GM18511 (cell line): ENCODE results near the gene ZNF229.
"Not testable (repeated sequence)": the region's sequence is repeated elsewhere in the genome, so short reads cannot be mapped to it uniquely, and the experiment has no call there.

Experiments
- ATAC-seq: cut with Tn5 transposase; IDR thresholded peaks from one replicate; pipeline ENCODE4 v1.9.1; 2021; ENCODE audit warnings: mild to moderate bottlenecking, moderate library complexity; ENCODE audit not compliant: unreplicated experiment

ZNF229 gene

GRCh38 chr19:44447916-44448674, at the start of gene ZNF229:
Gene ZNF229, minus strand, starts transcription at chr19:44448472. Its CDS starts 5,625 bp downstream, at chr19:44442847.
- no peak for ATAC-seq

GRCh38 chr19:44496711-44497110, 48.4 kb upstream of the ZNF229 start:
- no peak for ATAC-seq

- no peak for ATAC-seq
Measured at GRCh38 chr19:44476559-44477408, 28.5 kb upstream of the ZNF229 start.

- ATAC-seq = not testable (repeated sequence)
Measured at GRCh38 chr19:44468730-44469129, 20.5 kb upstream of the ZNF229 start.

GRCh38 chr19:44462600-44463286, 14.5 kb upstream of the ZNF229 start:
- ATAC-seq = not testable (repeated sequence)

GRCh38 chr19:44456016-44456415, 7.7 kb upstream of the ZNF229 start:
- not testable (repeated sequence) for ATAC-seq

- no peak for ATAC-seq
Measured at GRCh38 chr19:44455100-44455499, 6.8 kb upstream of the ZNF229 start.

GRCh38 chr19:44452367-44452766, 4.1 kb upstream of the ZNF229 start:
- no peak for ATAC-seq

- ATAC-seq = no peak
Measured at GRCh38 chr19:44451687-44452086, 3.4 kb upstream of the ZNF229 start.

GRCh38 chr19:44438441-44438840, 9.8 kb downstream of the ZNF229 start:
- ATAC-seq = no peak

GRCh38 chr19:44435441-44435840, 12.8 kb downstream of the ZNF229 start:
- ATAC-seq = no peak

GRCh38 chr19:44430956-44431355, 17.3 kb downstream of the ZNF229 start:
- ATAC-seq = no peak

GRCh38 chr19:44415553-44415952, 32.7 kb downstream of the ZNF229 start:
- ATAC-seq = not testable (repeated sequence)

- ATAC-seq = peak; percentile 70
Measured at GRCh38 chr19:44401139-44402115, 46.8 kb downstream of the ZNF229 start, which contains the start of gene ZNF285. Gene ZNF285, minus strand, starts transcription at chr19:44401608. Its CDS starts 4,395 bp downstream, at chr19:44397213.

GRCh38 chr19:44389268-44389667, 59.0 kb downstream of the ZNF229 start:
- not testable (repeated sequence) for ATAC-seq
